Brain microvascular endothelial cell (primary cell): ENCODE measurements around the gene GPR35.

ENCODE experiments used
- DNase-seq: peaks from one replicate; pipeline ENCODE4 v3.0.0-alpha.2; 2020
- H3K27ac ChIP-seq: fragments of 250-450 bp; sonication (Bioruptor Pico); 2 replicates; pipeline ENCODE4 v1.5.1; 2020; ENCODE audit warnings: mild to moderate bottlenecking, moderate library complexity
- H3K27me3 ChIP-seq: fragments of 250-450 bp; sonication (Bioruptor Pico); replicated peaks from 2 replicates; pipeline ENCODE4 v1.5.1; 2020; ENCODE audit warnings: mild to moderate bottlenecking
- H3K36me3 ChIP-seq: fragments of 250-450 bp; sonication (Bioruptor Pico); replicated peaks from 2 replicates; pipeline ENCODE4 v1.5.1; 2020; ENCODE audit warnings: mild to moderate bottlenecking
- H3K4me3 ChIP-seq: 2 replicates; pipeline ENCODE4 v1.5.1; 2011; ENCODE audit warnings: low read depth, mild to moderate bottlenecking, control low read depth, low read length, moderate library complexity
- in situ Hi-C: cut with HindIII; loops from 2 replicates; pipeline ENCODE4 v1.10.0; 2017; ENCODE audit warnings: low sequenced_read_pairs, low pct_ligation_motif_present
- TF ChIP-seq, protein P1 (sequence below): IDR thresholded peaks from 2 replicates; pipeline ENCODE4 v1.5.1; 2011; ENCODE audit warnings: low read depth, mild to moderate bottlenecking, moderate library complexity, low read length, control low read depth, inconsistent platforms; ENCODE audit errors: missing control alignments

The GPR35 gene

DNA sequence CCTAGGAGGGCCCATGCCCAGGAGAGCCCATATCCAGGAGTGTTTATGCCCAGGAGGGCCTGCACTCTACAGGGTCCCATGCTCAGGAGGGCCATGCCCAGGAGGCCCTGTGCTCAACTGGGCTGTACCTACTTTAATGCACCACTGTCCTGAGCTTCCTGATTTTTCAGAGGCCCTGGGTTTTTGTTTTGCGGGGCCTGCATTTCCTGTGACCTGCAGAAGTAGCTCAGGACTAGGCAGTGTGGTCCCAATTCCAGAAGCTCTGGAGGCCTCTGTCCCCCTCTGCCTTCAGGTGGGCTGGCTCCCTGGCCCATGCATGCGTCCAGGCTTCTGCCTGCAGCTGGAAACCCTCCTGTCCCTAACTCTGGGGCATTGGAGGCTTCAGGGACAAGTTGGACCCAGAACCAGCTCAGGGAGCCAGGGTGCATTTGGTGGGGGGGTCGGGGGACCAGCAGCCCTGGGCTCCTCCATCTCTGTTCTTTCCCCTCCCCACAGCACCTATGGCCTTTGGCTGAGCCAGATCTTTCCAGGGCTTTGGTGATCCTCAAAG is 10.8 kb downstream of the GPR35 start:
- Histone ChIP-seq H3K27me3 (no peaks in the 10 kb centered on the region), H3K4me3 (no peak overlapping the region), H3K27ac (no peak overlapping the region), H3K36me3 (no peaks in the 10 kb centered on the region)
- TF ChIP-seq, protein P1, sequence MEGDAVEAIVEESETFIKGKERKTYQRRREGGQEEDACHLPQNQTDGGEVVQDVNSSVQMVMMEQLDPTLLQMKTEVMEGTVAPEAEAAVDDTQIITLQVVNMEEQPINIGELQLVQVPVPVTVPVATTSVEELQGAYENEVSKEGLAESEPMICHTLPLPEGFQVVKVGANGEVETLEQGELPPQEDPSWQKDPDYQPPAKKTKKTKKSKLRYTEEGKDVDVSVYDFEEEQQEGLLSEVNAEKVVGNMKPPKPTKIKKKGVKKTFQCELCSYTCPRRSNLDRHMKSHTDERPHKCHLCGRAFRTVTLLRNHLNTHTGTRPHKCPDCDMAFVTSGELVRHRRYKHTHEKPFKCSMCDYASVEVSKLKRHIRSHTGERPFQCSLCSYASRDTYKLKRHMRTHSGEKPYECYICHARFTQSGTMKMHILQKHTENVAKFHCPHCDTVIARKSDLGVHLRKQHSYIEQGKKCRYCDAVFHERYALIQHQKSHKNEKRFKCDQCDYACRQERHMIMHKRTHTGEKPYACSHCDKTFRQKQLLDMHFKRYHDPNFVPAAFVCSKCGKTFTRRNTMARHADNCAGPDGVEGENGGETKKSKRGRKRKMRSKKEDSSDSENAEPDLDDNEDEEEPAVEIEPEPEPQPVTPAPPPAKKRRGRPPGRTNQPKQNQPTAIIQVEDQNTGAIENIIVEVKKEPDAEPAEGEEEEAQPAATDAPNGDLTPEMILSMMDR, result no peak
- in situ Hi-C loops, result no loop called here
- no peak for DNase-seq

DNA sequence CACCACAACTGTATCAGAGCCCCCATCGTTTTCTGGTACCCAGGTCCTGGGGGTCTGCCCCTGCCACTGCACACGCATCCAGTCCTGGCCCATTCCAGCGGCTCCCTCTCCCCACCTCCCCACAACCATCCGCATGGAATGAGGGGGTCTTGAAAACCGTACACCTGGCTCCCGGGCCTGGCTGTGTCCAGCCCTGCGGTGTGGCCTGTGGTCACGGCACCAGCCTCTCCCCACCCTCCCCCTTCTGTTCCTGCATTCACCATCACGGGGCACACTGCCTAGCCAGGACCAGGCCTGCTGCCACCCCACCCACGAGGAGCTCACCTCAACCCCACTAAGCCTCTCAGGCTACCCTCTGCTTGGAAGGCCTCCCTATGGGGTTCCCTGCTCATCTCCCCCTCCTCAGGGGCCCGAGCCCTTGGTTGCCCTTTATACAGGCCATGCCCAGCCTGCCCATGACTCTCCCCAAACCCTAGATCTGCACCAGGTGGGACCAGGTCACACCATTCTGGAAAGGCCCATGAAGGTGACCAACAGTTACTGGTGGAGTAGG is 11.4 kb downstream of the GPR35 start:
- in situ Hi-C loops, result no loop called here
- Histone ChIP-seq H3K27me3 (no peaks in the 10 kb centered on the region), H3K4me3 (no peak overlapping the region), H3K27ac (no peak overlapping the region), H3K36me3 (no peaks in the 10 kb centered on the region)
- TF ChIP-seq, protein P1, result no peak
- DNase-seq, result no peak

DNA sequence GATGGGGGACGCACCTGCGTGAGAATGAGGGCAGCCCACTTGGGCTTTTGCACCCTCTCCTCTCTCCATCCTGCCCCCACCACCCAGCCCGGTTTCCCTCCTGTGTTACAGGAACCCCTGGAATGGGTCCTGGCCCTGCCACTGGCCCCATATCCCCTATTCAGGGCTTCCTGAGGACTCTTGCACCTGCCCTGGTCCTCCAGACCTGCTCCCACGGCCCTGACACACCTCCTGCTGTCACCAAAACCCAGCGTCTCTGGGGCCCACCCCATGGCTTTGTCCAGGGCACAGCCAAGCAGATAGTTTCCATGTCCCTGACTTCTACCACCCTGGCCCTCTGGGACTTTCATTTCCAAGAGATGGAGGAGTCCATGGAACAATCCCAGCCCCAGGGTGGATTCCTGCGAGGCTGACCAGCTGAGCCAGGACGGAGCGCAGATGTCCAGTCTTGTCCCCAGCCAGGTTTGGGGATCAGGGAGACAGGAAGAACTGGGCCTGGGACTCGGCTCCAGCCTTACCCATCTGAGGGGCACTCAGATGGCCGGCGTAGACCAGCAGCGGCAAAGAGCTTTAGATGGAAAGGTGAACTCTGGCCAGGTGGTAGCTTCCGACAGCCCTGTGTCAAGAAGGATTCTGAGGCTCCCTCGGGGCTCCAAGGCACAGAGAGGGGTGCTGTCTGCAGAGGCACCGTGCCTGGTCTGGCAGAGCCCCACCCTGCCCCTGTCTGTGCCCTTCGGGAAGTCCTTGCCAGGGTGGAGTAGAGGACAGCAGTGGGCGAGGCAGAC is 12.0 kb downstream of the GPR35 start:
- TF ChIP-seq, protein P1, result no peak
- DNase-seq, result no peak
- in situ Hi-C loops, result no loop called here
- no peaks in the 10 kb centered on the region for H3K36me3 ChIP-seq
- no peaks in the 10 kb centered on the region for H3K27me3 ChIP-seq
- no peak overlapping the region for H3K4me3 ChIP-seq
- no peak overlapping the region for H3K27ac ChIP-seq

DNA sequence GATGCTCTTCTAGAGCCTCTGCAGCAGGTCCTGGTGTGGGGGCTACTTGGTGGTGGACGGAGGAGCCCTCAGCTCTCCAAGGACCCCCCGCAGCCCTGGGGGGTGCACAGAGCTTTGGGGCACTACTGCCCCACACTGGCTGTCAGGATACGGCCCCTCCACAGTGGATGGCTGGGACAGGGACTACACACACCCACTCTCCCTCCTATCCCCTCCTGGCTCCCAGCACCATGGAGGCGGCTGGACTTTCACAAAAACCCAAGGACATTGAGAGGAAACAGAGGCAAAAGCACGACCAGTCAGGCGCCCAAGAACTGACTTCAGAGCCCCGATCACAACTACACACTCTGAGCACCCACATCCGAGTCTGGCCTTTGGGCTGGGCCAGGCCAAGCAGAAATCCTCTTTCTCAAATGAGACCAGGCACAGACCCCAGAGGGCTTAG is 12.6 kb downstream of the GPR35 start:
- in situ Hi-C loops, result no loop called here
- TF ChIP-seq, protein P1, result no peak
- no peaks in the 10 kb centered on the region for H3K36me3 ChIP-seq
- no peak for DNase-seq
- no peaks in the 10 kb centered on the region for H3K27me3 ChIP-seq
- no peak overlapping the region for H3K27ac ChIP-seq
- H3K4me3 ChIP-seq, result no peak overlapping the region

DNA sequence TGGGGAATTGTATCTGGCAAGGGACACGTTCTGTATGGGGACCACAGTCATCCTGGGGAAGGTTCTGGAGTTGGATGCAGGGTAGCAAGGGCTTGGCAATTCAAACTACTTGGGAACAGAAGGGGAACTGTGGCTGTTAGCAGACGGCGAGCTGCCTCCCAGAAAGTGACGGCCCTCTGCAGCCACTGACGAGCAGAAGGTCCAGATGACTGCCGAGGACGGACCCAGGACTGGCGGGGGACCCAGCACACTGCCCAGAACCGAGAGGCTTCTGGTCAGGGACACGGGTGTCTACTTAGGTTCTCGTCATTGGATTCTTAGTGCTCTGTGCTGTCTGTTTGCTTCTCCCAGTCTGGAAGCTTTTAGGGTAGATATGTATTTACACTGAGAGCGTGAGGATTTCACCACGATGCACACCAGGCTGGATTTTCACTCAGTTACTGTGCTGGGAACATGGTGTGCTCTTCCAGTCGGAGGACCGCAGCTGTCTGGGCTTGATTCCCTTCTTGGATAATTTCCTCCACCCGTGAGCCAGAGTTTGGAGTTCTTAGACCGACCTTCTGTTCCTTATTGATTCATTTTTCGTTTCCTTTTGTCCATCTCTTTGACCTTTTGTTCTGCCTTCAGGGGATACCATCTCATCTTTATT is 13.4 kb downstream of the GPR35 start:
- Histone ChIP-seq H3K4me3 (no peak overlapping the region), H3K27ac (no peak overlapping the region), H3K36me3 (no peaks in the 10 kb centered on the region), H3K27me3 (no peaks in the 10 kb centered on the region)
- in situ Hi-C loops, result no loop called here
- TF ChIP-seq, protein P1, result no peak
- no peak for DNase-seq
